NCI-H82 treated with DMSO at 0.1 percent for 48 hours (cell line): ENCODE data around the gene FLNB.
"Not testable (repeated sequence)": the region's sequence is repeated elsewhere in the genome, so short reads cannot be mapped to it uniquely, and the experiment has no call there.

Experiments used
- DNase-seq: peaks from one replicate; lab custom pipeline; 2025; ENCODE audit not compliant: unreplicated experiment; lab: John Stamatoyannopoulos, UW

FLNB gene

DNA sequence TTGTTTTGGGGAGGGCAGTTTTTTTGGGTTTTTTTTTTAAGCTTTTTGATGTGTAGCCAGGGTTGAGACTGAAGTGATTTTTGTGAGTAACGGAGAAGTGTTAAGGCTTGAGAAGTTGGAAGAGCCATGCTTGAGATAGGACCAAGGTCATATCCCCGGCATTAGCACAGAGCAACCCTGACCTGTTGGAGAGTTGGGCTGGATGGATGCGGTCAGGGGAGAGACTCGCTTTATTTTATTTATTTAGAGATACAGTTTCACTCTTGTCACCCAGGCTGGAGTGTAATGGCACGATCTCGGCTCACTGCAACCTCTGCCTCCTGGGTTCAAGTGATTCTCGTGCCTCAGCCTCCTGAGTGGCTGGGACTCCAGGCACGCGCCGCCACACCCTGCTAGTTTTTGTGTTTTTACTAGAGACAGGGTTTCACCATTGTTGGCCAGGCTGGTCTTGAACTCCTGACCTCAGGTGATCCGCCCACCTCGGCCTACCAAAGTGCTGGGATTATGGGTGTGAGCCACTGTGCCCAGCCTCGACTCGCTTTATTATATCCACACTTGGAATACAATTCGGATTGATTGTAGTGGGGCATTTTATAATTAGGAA is 43.5 kb downstream of the FLNB start:
- not testable (repeated sequence) for DNase-seq

DNA sequence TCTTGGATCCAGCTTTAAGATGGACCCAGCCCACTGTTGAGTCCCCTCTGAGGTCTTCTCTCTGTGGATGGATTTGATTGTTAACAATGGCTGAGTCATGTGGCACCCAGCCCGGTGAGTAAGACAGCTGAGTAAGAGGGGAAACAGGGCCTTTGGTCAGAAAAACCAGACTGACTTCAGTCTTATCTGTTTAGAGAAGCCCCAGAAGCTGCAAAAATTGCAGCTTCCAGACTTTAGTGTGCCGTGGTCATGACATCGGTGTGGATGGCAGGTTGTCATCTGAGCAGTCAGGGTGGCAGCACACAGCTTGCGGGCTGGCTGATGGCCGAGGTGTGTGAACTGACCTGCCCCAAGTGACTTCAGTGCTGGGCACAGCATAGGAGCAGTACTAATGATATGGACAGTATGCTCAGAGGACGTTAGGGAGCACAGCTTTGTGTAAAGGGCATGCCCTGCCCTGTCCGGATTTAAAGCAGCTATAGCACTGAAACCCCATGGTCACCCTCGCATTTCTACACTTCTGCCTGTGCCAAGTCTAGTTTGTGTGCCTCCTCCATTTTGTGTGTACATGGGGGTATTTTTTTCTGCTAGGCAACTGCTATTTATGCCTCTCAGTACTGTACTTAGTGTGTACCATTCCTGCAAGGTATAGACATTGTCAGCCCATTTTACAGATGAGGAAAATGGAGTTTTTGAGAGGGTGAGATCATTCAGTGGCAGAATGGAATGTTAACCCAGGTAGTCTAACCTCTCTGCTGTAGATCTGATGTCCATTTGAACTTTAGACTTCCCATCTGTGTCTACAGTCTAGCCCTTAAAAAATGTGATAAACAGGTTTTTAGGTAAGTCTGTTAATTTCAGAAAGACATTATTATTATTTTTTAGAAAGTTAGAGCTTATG is 44.4 kb downstream of the FLNB start:
- DNase-seq = no peak

DNA sequence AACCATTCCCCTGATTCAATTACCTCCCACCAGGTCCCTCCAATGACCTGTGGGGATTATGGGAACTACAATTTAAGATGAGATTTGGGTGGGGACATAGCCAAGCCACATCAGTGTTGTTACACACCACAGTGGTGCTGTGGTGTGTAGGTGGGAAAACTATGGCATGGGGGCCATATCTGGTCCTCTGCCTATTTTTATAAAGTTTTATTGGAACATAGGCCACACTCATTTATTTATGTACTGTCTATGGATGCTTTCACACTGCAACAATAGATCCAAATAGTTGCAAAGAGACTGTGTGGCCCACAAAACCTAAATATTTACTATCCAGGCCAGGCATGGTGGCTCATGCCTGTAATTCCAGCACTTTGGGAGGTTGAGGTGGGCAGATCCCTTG is 46.4 kb downstream of the FLNB start:
- no peak for DNase-seq

DNA sequence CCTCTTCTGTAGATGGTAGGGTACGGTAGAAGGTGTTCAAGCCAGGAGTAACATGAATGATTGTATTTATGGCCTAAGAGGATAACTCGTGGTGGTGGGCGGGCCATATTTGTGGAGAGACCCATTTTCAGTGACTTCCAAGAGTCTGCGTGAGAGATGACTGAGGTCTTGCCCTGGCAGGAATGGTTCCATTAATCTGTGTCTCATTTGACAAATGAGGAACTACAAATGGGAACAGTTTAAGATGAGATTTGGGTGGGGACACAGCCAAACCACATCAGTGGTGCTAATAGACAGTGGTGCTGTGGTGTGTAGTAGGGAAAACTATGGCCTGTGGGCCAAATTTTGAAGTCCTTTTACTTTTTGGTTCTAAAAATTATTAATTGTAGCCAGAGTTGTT is 47.1 kb downstream of the FLNB start:
- DNase-seq = no peak

DNA sequence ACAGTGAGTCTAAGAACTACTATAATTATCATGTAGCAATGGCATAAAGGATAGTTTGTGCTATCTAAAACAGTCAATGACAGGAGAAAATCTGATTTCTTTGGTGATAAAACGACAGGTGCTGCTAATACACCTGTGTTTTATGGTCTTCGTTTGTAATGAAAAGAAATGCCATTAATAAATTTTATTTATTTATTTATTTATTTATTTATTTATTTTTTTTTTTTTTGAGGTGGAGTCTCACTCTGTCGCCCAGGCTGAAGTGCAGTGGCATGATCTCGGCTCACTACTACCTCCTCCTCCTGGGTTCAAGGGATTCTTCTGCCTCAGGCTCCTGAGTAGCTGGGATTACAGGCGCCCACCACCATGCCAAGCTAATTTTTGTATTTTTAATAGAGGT is 47.7 kb downstream of the FLNB start:
- not testable (repeated sequence) for DNase-seq

DNA sequence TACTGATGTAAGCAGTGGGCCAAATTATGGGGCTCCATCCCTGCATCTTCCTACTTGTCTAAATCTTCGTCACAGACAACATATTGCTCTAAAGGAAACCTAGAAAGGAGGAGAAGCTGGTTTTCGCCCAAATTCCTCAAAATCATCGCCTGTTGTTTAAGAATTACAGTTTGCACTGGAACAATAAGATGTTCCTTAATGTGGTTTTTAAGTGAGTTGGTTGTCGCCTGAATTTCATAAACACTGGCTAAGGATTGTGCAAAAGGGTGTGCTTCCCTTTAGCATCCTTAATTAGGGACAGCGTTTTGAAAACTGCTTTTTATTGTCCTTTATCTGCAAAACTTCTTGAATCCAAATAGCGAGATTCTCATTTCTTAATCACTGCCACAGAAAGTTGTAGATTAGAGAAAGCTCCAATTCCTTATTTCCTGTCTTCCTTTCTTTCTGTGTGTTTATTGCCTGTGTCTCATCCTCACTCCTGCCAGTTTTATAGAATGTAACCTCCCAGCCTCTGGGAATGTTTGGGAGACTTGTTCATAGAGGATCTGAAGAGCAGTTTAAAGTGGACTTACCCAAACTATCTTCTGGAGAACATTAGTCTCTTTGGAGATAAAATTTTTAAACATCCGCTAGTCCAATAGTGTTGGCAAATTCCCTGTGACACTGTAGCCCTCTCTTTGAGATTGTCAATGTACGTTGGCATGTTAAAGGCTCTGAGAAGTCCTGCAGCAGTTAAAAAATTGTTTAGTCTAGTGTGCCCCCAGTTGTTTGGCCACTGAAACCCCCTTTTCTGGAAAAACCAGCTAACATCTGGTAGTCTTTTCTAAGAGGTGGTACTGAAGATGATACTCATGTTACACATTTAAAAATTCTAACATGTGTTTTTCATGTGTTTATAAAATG is 50.4 kb downstream of the FLNB start:
- DNase-seq = no peak

DNA sequence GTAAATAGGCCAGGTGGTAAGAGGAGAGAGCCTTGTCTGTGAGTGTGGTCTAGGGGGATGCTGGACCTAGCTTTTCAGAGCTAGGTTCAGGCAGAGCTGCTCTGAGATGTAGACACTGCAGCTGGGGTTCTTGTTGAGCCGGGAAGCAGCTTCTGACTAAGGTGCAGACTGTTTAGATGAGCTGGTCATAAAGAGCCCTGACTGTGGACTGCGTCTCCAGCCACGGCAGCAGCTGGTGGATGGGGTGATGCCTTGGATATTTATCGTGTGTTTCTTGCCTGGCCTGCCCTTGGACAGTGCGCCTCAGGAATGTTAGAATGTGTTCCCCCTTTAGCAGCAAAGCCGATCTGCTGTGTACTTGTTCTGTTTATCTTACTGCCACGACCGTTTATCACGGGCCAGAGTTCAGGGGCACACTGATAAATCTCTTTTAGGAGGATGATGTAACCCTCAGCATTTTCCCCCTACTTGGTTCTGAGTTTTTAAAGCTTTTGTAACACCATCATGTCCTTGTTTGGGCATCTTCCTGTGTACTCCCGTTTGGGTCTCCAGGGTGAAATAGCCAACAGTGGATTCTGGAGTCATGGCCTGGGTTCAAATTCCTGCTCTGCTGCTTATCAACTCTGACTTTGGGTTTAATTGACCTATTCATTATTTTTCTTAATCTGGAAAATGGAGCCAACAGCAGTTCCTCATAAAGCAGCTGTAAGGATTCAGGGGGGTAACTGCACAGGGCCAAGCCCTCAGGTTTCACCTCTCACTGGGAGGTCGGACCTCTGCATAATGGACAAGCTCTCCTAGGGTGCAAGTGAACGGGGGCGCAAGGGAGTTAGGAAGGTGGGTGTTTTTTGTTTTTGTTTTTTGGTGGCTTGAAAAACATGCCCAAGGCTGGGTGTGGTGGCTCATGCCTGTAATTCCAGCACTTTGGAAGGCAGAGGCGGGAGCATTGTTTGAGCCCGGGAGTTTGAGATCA is 51.4 kb downstream of the FLNB start:
- no peak for DNase-seq

DNA sequence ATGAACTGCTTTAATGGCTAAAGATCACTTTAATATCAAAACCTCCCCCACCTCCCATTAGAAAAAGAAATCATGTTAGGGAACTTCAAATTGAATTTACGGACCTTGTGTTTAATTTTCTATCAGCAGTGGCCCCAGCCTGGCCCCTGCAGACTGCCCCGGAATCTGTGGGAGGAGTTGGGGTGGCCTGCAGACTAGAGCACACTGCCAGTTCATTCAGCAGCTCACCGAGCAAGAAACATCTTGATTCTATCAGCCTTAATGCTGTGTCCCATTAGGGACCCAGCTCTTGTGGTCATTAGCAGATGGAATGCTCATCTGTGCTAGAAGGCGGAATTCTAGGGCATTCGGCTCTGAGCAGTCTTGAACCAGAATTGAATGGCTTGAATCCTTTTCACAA is 54.2 kb downstream of the FLNB start:
- no peak for DNase-seq

DNA sequence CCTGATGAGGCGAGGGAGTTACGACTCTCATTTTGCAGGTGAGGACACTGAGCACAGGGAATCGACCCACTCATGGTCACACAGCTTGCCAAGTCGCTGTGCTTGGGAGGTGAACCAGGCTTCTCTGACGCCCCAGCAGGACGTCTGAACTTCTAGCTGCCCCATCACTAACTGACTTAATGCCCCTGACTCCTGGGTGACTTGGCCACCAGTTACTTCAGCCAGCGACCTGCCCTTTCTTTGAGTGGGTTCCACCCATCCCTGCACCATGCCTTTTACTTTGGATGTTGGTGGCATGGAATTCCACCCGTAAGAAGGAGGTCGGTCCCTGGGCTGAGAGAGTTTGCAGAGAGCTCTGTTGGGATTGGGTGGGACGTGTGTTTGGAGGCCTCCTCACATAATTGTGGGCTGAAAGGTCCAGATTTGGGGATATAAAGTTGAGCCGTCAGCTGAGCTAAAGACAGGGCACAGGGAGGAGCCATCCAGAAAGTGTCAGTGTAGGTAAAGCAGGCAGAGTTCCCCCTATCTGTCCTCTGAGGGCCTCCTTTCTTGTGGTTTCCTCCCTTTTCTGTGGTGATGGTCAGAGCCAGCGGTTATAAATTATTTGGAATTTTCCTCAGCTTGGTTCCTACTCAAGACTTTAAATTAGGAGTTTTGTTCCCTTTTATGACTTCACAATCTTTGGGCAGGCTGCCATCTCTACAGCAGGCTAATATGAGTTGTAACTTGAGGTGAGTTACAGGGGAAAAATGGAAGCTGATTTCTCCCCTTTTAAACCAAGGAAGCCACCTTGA is 55.0 kb downstream of the FLNB start:
- DNase-seq = no peak

DNA sequence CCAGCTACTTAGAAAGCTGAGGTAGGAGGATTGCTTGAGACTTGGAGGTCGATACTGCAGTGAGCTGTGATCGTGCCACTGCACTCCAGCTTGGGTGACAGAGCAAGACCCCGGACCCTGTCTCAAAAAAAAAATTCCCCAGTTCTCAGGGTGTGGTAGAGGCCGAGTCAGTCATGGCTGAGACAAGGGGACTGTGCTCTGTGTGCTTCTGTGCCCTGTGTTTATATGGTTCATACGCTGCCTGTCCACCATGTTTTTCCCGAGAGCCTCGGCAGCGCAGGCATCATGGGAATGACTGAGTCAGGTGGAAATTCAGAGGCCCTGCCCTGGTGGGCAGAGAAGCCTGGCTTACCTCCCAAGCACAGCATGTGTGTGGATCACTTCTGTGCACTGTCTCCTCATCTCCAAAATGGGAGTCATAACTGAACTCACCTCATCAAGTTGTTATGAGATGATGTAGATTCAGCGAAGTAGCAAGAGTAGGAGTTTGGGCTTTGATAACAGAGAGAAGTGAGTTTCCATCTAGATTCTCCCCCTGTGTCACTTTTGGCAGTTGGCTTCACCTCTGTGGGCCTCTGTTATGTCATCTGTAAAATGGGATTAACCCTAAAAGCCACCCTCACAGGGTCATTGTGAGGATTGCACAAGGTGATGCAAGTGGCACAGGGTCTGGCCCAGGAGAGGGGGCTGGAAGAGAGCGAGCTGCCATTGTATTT is 56.9 kb downstream of the FLNB start:
- DNase-seq = no peak

DNA sequence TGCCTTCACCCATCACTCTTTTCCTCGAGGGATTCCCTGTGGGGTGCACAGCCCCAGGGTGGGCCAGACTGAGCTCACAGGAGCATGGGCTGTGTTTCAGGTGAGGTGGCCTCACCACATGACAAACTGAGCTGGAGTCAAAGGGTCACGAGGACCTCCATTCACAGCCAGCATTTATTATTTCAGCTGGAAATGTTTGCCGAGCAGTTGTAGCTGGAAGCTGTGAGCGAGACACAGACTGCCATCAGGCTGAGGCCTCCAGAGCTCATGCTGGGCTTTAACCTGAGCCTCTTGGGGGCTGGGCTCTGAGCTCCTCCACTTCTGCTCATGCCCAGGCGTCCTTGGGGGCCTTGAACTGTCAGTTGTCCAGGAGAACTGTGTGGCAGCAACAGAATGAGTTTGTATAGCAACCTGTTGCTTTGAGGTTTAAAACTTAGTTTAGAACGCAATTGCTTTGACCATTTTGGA is 57.5 kb downstream of the FLNB start:
- DNase-seq = no peak

DNA sequence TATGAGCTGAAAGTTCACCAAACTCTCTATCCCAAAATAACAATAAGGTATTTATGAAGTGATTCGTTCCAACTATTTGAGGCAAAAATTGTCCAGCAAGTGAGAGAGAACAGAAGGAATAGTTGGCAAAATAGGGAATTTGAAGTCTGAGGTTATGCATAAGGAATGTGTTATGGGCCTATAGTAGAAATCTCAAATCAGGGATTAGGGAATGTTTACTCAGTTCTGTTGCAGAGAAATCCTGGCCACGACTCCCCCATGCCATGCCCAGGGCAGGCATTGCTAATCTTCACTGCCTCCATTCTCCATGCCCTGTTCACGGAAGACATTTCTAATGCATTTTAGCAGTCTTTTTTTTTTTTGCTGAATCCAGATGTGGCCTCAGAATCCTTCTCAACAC is 58.6 kb downstream of the FLNB start:
- no peak for DNase-seq

DNA sequence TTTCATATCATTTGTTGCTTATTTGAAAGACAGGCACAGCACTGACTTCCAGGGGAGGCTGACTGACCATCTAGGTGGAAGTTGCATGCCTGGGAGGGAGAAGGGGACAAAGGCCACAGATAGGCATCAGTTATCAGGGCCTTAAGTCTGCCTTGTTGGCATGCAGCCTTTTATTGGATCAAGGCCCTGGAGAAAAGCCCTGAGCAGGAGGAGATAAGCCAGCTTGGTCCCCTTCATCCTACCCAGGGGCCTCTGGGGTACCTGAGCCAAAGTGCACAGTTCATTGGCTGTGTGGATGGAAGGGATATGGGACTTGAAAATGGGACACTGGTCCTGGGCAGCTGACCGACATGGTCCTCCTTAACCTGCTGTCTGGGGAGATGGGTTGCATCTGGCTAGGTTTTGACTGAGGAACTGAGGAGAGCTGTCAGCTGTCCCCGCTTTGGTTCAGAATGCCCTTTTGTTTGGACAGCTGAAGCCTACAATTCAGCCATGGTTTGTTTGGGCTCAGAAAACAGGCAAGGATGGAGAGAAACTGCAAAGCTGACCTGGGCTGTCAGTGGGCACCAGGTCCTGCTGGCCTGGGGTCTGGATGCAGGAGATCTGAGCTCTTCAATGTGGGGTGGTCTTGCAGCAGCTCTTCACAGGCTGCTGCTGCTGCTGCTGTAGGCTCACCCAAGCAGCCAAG is 60.0 kb downstream of the FLNB start:
- DNase-seq = no peak

DNA sequence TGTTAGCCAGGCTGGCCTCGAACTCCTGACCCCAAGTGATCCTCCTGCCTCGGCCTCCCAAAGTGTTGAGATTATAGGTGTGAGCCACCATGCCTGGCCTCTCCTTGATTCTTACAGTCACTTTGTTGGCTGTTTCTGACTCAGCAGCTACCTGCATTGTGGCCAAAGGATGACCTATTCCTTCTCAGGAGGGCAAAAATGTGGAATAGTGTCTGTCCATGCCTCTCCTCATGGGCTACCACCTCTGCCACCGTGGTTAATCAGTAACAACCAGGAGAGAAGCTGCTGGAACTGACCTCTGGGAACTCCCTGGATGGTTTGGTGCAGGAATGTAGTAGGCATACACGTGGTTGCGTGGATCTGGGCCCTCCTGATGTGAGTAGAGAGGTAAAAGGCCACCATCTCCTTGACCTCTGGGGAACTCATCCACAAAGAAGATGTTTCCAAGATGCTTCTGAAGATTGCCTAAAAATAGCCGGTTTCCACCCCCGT is 63.3 kb downstream of the FLNB start:
- DNase-seq = no peak

DNA sequence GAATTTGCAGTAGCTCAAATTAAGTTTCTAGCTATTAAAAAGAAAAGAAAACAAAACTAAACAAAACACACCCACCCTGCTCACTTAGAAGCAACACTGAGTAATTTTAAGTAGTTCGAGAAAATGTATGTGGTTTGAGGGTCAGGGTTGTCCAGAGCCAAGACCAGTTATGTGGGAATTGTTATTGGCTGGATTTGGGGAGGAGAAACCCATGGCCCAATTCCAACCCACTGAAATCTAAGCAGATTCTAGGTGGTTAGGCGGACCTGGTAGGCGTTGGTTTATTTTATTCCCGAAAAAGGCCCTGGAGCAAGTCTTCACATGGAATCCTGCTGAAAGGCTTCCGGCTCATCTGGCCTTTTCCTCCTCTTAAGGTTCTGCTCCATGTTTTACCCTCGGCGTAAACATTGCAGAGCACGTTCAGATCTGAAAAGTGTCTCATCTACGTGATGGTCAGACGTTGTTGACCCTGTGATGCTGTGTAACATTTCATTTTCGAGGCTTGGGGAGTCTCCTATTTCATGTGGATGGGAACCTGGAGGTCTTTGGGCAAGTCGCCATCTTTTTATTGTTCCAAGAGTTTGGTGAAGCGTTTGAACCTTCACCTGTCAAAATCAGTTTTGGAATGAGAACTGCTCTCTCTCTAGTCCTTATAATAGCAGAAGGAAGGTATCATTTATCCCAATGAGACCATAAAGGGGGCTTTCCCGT is 64.0 kb downstream of the FLNB start:
- no peak for DNase-seq

DNA sequence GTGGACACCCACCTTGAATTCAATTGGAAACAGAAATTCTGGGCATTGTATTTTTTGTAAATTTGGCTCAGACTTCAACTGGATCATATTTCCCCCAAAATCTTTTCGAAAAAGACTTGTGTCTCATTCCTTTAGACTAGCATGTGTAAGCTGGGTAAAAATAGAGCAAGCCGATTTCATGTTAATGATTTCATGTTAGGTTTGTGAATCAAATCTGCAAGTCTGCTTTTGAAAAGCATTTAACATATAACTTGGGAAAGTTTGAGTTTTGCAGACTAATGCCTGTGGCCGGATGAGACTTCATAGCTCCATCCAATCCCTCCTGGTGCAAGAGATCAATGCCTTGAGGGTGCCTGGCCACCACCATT is 64.5 kb downstream of the FLNB start:
- DNase-seq = no peak

DNA sequence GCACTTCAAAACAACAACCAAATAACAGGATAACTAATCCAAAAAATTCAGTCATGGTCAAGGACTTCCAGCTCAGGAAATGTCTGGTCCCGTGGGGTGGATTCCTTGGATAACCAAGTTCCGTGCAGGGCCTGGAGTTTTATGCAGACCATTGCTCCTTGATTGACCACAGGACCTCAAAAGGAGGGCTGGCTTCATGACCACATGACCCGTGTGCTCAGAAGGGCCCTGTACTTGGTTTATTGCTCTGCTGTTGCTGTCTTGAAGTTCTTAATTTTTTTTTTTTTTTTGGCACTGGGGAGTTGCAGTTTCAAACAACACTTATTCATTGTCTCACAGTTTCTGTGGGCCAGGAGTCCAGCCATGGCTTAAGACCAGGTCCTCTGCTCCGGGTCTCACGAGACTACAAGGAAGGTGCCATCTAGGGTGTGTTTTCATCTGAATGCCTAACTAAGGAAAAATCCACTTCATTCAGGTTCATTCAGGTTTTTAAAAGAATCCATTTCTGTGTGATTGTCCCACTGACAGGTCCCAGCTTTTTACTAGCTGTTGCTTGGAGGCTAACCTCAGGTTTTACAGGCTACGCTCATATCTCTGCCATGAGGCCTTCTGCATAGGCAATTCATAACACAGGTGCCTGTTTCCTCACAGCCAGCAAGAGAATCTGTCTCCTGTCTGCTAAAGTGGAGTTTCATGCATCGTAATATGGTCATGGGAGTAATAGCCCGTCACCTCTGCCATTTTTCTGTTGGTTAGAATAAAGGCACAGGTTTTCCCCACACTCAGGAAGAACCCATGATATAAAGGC is 65.3 kb downstream of the FLNB start:
- no peak for DNase-seq
